Thyroid gland (tissue), 4 donors: ENCODE data around the gene ASB7. TPM values are rescaled to one million over a fixed set of nuclear protein-coding genes. Genes with fewer than 3 reads are reported as not detected.
A peak's percentile ranks its signal among the peaks of the same experiment; 100 is the strongest.
"Not testable (repeated sequence)": the region's sequence is repeated elsewhere in the genome, so short reads cannot be mapped to it uniquely, and the experiment has no call there.

Experiments used
- DNase-seq, 2 donors: peaks; one replicate each; pipeline ENCODE4 v3.0.0-alpha.2; 2019
- H3K27ac ChIP-seq, 3 donors: fragments of 200-600 bp; sonication (generic); 1 replicate in 2 of 3; 2 replicates in 1 of 3; pipeline ENCODE4 v1.5.1; 2016 to 2019; ENCODE audit warnings: mild to moderate bottlenecking in 1 of 3, moderate library complexity in 1 of 3
- H3K27me3 ChIP-seq: fragments of 200-600 bp; sonication (generic); one replicate; pipeline ENCODE4 v1.5.1; 2019
- H3K36me3 ChIP-seq, 2 donors: fragments of 200-600 bp; sonication (generic); one replicate each; pipeline ENCODE4 v1.5.1; 2016 to 2019
- H3K4me1 ChIP-seq, 2 donors: fragments of 200-600 bp; sonication (generic); one replicate each; pipeline ENCODE4 v1.5.1; 2017 to 2019
- H3K4me3 ChIP-seq, 3 donors: fragments of 200-600 bp; sonication (generic); replicated peaks in 1 of 3; 1 replicate in 2 of 3; 2 replicates in 1 of 3; pipeline ENCODE4 v1.5.1; 2016; ENCODE audit warnings: mild to moderate bottlenecking in 1 of 3
- H3K9me3 ChIP-seq: fragments of 200-600 bp; sonication (generic); one replicate; pipeline ENCODE4 v1.5.1; 2017
- POLR2A ChIP-seq, 2 donors: fragments of 450-650 bp; IDR thresholded peaks; one replicate each; pipeline ENCODE4 v1.6.1; 2017; ENCODE audit warnings: antibody characterized with exemption in 2 of 2, mild to moderate bottlenecking in 2 of 2, moderate library complexity in 1 of 2
- WGBS, 2 donors: methylation state at CpG; one replicate each; pipeline ENCODE4 v1.1.5; 2017; 5-methylcytosine and 5-hydroxymethylcytosine counted together
- intact Hi-C: fragments of 100-400 bp; cut with DNase I; formaldehyde crosslinking; loops from one replicate; pipeline ENCODE4 v1.15.1; 2023
- total RNA-seq, 4 donors: library from RNA; depleted of rRNA; stranded (reverse); fragments of >200 nt; gene quantifications; one replicate each; pipeline ENCODE4 v1.2.3, GENCODE V29; 2016
- TF ChIP-seq, protein P1 (sequence below), 6 experiments: fragments of 200-600 bp in 3 of 6; fragments of 450-650 bp in 3 of 6; sonication (generic) in 3 of 6; IDR thresholded peaks; one replicate each; pipeline ENCODE4 v1.5.1; 2016 to 2019; ENCODE audit warnings: antibody characterized with exemption in 6 of 6, mild to moderate bottlenecking in 2 of 6, inconsistent platforms in 1 of 6, moderate library complexity in 1 of 6

ASB7 gene
- total RNA-seq, 4 donors from 2014 or later: 16.2 to 21.0 (median 19.7) TPM

DNA sequence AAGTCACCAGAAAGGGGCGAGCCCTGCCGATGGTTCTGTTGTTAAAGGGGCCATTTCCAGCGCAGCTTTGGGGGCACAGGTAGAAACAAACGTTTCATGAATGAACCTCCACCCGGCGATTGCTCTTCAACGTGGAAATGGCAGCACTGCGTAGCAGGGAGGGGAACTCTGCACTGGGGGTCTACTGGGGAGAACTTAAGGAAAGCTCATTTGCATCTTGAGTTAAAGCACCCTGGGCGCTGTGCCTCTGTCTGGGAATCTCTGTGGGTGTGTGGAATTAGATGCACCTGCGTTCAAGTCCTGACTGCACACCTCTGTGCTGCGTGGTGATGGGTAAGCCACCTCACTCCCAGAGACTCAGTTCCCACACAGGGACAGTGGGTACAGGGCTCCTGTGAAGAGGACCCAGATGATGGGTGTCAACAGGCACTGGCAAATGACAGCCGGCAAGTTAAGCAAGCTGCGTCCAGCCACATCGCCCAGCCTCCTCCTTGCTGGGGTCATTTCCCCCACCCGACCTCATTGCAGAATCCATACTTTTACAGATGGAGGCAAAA is 68.8 kb downstream of the ASB7 start:
- DNase-seq: no peak
- H3K9me3 ChIP-seq: no peaks in the 10 kb centered on the region
- H3K27ac ChIP-seq: no peak overlapping the region
- no peak overlapping the region for H3K4me3 ChIP-seq
- no peaks in the 10 kb centered on the region for H3K27me3 ChIP-seq
- H3K4me1 ChIP-seq: no peaks in the 10 kb centered on the region
- 85 to 87% methylated on average over 14 to 15 of the region's 15 CpGs for WGBS, 2 donors
- no peaks in the 10 kb centered on the region for H3K36me3 ChIP-seq
- no peak for TF ChIP-seq POLR2A (IDR thresholded peaks at IDR 0.05)
- TF ChIP-seq, protein P1, sequence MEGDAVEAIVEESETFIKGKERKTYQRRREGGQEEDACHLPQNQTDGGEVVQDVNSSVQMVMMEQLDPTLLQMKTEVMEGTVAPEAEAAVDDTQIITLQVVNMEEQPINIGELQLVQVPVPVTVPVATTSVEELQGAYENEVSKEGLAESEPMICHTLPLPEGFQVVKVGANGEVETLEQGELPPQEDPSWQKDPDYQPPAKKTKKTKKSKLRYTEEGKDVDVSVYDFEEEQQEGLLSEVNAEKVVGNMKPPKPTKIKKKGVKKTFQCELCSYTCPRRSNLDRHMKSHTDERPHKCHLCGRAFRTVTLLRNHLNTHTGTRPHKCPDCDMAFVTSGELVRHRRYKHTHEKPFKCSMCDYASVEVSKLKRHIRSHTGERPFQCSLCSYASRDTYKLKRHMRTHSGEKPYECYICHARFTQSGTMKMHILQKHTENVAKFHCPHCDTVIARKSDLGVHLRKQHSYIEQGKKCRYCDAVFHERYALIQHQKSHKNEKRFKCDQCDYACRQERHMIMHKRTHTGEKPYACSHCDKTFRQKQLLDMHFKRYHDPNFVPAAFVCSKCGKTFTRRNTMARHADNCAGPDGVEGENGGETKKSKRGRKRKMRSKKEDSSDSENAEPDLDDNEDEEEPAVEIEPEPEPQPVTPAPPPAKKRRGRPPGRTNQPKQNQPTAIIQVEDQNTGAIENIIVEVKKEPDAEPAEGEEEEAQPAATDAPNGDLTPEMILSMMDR (IDR thresholded peaks at IDR 0.05): no peak
- intact Hi-C loops: no loop called here

DNA sequence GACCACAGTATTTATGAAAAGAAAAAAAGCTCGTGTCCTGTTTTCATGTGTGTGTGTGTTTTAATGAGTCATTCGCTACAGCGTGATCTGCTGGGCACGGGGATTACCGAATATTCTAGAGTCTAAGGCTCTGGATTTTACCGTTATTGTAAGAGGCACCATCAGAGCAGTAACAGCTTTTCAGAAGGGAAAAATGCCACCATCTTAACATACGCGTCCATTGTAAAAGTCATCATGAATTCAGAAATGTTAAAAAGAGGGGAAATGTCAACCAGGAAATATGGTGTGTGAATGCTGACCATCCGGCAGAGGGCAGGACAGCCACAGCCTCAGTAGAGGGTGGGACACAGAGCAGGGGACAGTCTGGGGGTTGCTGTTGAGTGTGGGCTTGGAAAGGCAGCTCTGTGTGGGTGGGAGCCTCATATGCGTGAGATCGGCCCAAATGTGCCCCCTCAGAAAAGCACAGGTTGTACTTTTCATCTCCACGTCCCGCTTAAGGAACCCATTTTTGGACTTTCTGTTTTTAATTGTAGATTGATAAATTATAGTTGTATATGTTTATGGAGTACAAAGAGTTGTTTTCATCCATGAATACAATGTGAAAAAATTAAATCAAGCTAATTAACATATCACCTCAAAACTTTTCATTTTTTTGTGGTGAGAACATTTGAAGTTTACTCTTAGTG is 69.6 kb downstream of the ASB7 start:
- no peak overlapping the region for H3K4me3 ChIP-seq
- no peaks in the 10 kb centered on the region for H3K9me3 ChIP-seq
- no peaks in the 10 kb centered on the region for H3K4me1 ChIP-seq
- no peaks in the 10 kb centered on the region for H3K36me3 ChIP-seq
- DNase-seq: no peak
- TF ChIP-seq, protein P1 (IDR thresholded peaks at IDR 0.05): peak in 3 of 6 experiments; percentile 37 to 42 (median 40)
- no peak for TF ChIP-seq POLR2A (IDR thresholded peaks at IDR 0.05)
- no peak overlapping the region for H3K27ac ChIP-seq
- no peaks in the 10 kb centered on the region for H3K27me3 ChIP-seq
- 66 to 74% methylated on average over 13 of the region's 13 CpGs for WGBS, 2 donors
- intact Hi-C loops: no loop called here

DNA sequence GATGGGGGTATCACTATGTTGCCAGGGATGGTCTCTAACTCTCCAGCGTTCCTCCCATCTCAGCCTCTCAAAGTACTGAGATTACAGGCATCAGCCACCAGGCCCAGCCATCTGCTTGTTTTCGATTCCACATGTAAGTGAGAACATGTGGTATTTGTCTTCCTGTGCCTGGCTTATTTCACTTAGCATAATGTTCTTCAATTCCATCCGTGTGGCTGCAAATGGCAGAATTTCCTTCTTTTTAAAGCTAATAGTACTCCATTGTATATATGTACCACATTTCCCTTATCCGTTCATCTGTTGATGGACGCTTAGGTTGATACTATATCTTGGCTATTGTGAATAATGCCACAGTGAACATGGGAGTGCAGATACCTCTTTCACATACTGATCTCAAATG is 70.6 kb downstream of the ASB7 start:
- intact Hi-C loops: no loop called here
- no peak overlapping the region for H3K4me3 ChIP-seq

DNA sequence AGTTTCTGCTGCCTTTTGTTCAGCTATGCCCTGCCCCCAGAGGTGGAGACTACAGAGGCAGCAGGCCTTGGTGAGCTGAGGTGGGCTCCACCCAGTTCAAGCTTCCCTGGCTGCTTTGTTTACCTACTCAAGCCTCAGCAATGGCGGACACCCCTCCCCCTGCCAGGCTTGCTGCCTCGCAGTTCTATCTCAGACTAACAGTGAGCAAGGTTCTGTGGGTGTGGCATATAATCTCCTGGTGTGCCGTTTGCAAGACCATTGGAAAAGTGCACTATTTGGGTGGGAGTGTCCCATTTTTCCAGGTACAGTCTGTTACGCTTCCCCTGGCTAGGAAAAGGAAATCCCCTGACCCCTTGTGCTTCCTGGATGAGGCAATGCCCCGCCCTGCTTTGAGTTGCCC is 76.8 kb downstream of the ASB7 start:
- intact Hi-C loops, H3K27ac ChIP-seq, DNase-seq, H3K4me3 ChIP-seq, H3K4me1 ChIP-seq, H3K27me3 ChIP-seq, H3K9me3 ChIP-seq, H3K36me3 ChIP-seq: not testable (repeated sequence)
- WGBS, 2 donors: 89 to 92% methylated on average over 4 to 5 of the region's 5 CpGs

More for the DNA sequence above, 70.6 kb downstream of the ASB7 start:
- no peaks in the 10 kb centered on the region for H3K9me3 ChIP-seq
- 80 to 87% methylated on average over 5 of the region's 5 CpGs for WGBS, 2 donors
- no peaks in the 10 kb centered on the region for H3K27me3 ChIP-seq
- TF ChIP-seq POLR2A (IDR thresholded peaks at IDR 0.05): no peak
- TF ChIP-seq, protein P1 (IDR thresholded peaks at IDR 0.05): no peak
- H3K36me3 ChIP-seq: no peaks in the 10 kb centered on the region
- H3K4me1 ChIP-seq: no peaks in the 10 kb centered on the region
- no peak for DNase-seq
- H3K27ac ChIP-seq: no peak overlapping the region

DNA sequence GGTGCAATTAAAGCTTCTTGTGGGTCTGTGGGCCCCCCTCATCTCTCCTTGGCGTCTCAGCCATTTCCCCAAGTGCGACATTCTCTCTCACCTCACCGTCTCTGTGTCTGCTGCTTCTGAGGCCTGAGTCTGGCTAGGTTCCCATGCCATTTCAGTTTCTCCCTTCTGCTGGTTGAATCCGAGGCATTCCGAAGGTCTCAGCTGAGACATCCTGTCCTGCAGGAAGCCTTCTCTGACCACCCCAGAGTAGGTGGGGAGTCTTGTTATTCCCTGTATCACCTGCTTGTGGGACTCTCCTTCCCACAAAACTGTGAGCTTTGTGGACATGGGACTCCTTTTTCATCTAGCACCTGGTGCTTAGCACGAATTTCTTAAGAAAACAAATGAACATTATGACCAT is 78.3 kb downstream of the ASB7 start:
- H3K4me3 ChIP-seq: no peak overlapping the region
- no peaks in the 10 kb centered on the region for H3K9me3 ChIP-seq
- DNase-seq: no peak
- no peaks in the 10 kb centered on the region for H3K36me3 ChIP-seq
- no peak overlapping the region for H3K27ac ChIP-seq
- 82 to 87% methylated on average over 6 of the region's 6 CpGs for WGBS, 2 donors
- TF ChIP-seq, protein P1 (IDR thresholded peaks at IDR 0.05): no peak
- TF ChIP-seq POLR2A (IDR thresholded peaks at IDR 0.05): no peak
- no peaks in the 10 kb centered on the region for H3K27me3 ChIP-seq
- intact Hi-C loops: no loop called here
- H3K4me1 ChIP-seq: no peaks in the 10 kb centered on the region
